Measurements from ENCODE around the gene AMFR.
A peak's percentile ranks its signal among the peaks of the same experiment; 100 is the strongest.

Gene AMFR

DNA sequence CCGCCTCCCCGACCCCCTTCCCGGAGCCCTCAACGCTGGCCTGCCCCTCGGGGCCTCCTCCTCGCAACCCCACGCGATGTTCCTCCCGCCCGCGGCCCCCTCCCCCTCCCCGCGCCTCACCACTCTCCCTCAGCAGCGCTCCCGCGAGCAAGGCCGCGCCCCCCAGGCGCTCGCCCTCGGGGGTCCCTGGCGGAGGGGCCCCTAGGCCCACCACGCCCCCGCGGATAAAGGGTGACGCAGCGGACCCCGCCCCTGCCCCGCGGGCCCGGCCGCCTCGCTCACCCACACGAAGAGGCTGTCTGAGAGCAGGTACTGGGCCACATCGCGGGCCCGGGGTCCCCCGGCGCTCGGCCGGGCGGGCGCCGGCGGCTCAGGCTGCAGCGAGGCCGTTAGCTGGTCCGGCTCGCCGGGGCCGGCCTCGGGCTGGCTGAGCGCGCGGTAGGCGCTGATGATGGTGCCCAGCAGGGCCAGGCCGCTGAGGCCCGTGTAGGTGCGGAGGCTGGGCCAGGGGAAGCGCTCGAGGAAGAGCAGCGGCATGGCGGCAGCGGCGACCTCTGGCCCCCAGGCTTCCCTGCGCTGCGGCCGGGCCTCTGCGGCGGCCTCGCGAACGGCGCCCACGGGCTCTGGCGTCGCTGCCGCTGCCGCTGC, 430 bp downstream of the AMFR start (continued):
- TF ChIP-seq ZNF791 (tag by site-specific recombination; IDR thresholded peaks at IDR 0.05), result no peak

- ChIA-PET CTCF (interaction anchor here (0.6 to 1.1 kb wide), 2 partner anchors 41 to 173 kb away, joined by 3 read pairs; no protein-coding TSS in a partner anchor), POLR2A (no interaction called here)
- Histone ChIP-seq H3K27ac (ENCODE audit: extremely low read depth, low read depth, low read length) (peak overlapping the region; percentile 95; the same call in 1 of the 2 replicates), H3K9me3 (ENCODE audit: control insufficient read depth, insufficient read depth, low read depth, low read length) (no peaks in the 10 kb centered on the region), H3K4me1 (ENCODE audit: control insufficient read depth, insufficient read depth, low read length) (peaks cover 24% of the 10 kb centered on the region), H3K4me3 (ENCODE audit: low read depth, low read length) (peak overlapping the region; percentile 81), H3K36me3 (ENCODE audit: control insufficient read depth in 2 of 2, insufficient read depth in 1 of 2, low read length in 2 of 2) (peaks cover 0 to under 1% of the 10 kb centered on the region in 2 experiments; a peak in 1 of 3 replicates)
- TF ChIP-seq ZNF707 (tag by site-specific recombination; IDR thresholded peaks at IDR 0.05) (no peak), ZNF670 (tag by site-specific recombination; IDR thresholded peaks at IDR 0.05; ENCODE audit: low read depth) (no peak), KLF17 (tag by site-specific recombination; IDR thresholded peaks at IDR 0.05) (no peak), INSM2 (tag by site-specific recombination; IDR thresholded peaks at IDR 0.05) (no peak), ZNF23 (tag by site-specific recombination; IDR thresholded peaks at IDR 0.05; ENCODE audit: borderline replicate concordance) (no peak), ZNF529 (tag by site-specific recombination; IDR thresholded peaks at IDR 0.05; ENCODE audit: insufficient replicate concordance) (no peak), ZNF830 (tag by site-specific recombination; IDR thresholded peaks at IDR 0.05; ENCODE audit: low read depth) (no peak), ZNF133 (tag by site-specific recombination; IDR thresholded peaks at IDR 0.05) (no peak), ZBTB20 (tag by site-specific recombination; IDR thresholded peaks at IDR 0.05) (peak; percentile 66; the same call in 1 of the 2 replicates), ZNF623 (tag by site-specific recombination; IDR thresholded peaks at IDR 0.05) (no peak), ZNF776 (tag by site-specific recombination; IDR thresholded peaks at IDR 0.05; ENCODE audit: borderline replicate concordance) (no peak), SP7 (tag by site-specific recombination; IDR thresholded peaks at IDR 0.05) (no peak), IKZF3 (tag by site-specific recombination; IDR thresholded peaks at IDR 0.05) (peak; percentile 50; the same call in 1 of the 2 replicates), ZNF335 (tag by site-specific recombination; conservative IDR thresholded peaks at IDR 0.05) (peak; percentile 47), SALL2 (tag by site-specific recombination; IDR thresholded peaks at IDR 0.05; ENCODE audit: borderline replicate concordance) (no peak), YY2 (tag by site-specific recombination; IDR thresholded peaks at IDR 0.05) (no peak), PRDM10 (tag by site-specific recombination; IDR thresholded peaks at IDR 0.05) (peak; percentile 57), EGR2 (tag by site-specific recombination; IDR thresholded peaks at IDR 0.05; ENCODE audit: low read depth) (no peak), BCL11A (tag by site-specific recombination; IDR thresholded peaks at IDR 0.05; ENCODE audit: low read depth) (0 out of 2 replicates have a peak, but pooled peaks have one; percentile 33), ZNF777 (tag by site-specific recombination; IDR thresholded peaks at IDR 0.05; ENCODE audit: borderline replicate concordance) (peak; percentile 46; the same call in 1 of the 2 replicates), ZNF704 (tag by site-specific recombination; IDR thresholded peaks at IDR 0.05) (no peak), GFI1B (tag by site-specific recombination; IDR thresholded peaks at IDR 0.05) (peak; percentile 43; the same call in 1 of the 2 replicates), ZNF610 (tag by site-specific recombination; IDR thresholded peaks at IDR 0.05; ENCODE audit: borderline replicate concordance) (no peak), SP2 (tag by site-specific recombination; IDR thresholded peaks at IDR 0.05) (peak; percentile 45), ZNF362 (tag by site-specific recombination; IDR thresholded peaks at IDR 0.05) (no peak), ZBTB17 (tag by site-specific recombination; IDR thresholded peaks at IDR 0.05) (peak; percentile 12; the same call in 1 of the 2 replicates), ZBTB8A (tag by site-specific recombination; IDR thresholded peaks at IDR 0.05) (no peak), ZNF48 (tag by site-specific recombination; IDR thresholded peaks at IDR 0.05) (no peak)
Observed at GRCh38 chr16:56424404-56424764, 961 bp downstream of the AMFR start.
